Measurements from ENCODE around the gene NACC2. TPM values are rescaled to one million over a fixed set of nuclear protein-coding genes. Genes with fewer than 3 reads are reported as not detected.

The NACC2 gene
- total RNA-seq, 1 donor from 2014 or later = 34.0 TPM

DNA sequence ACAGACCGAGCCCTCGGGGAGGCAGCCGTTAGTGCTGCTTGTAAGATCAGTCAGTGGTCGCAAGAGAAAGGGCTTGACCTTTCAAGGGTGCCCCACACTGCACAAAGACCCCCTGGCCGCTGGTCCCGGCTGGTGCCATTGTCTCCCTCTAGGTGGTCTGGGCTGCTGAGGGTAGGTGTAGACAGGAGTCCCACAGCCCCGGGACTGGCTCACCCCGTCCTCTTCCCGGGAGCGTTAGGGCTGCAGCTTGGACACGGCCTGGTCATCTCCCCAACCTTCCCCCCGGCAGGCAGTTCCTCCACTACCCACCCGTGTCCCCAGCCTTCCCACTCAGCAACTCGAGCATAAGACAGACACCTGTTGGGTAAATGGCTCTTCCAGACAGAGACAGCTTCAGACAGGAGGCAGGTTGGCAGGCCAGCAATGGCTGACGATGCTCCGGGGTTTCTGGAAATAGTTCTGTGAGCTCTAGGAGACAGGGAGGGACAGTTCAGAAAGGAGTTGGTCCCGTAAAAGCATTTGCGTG lies 38.9 kb upstream of the NACC2 start:
- no peaks in the 10 kb centered on the region for H3K4me1 ChIP-seq (ENCODE audit: insufficient read depth, low read length)
- DNase-seq (ENCODE audit: low read depth) (no peak), FAIRE-seq (no peak)
- Mint-ChIP-seq H3K36me3 (ENCODE audit: low read depth, unreplicated experiment) (no peaks in the 10 kb centered on the region), H3K4me1 (ENCODE audit: low read depth, unreplicated experiment) (peaks cover 1% of the 10 kb centered on the region), H3K9me3 (ENCODE audit: unreplicated experiment) (no peaks in the 10 kb centered on the region), H3K4me3 (ENCODE audit: unreplicated experiment) (peak overlapping the region; percentile 52), H3K27me3 (ENCODE audit: low read depth, unreplicated experiment) (peaks cover 49% of the 10 kb centered on the region), H3K27ac (ENCODE audit: unreplicated experiment) (no peak overlapping the region)
- TF ChIP-seq EZH2 (IDR thresholded peaks at IDR 0.05; ENCODE audit: insufficient read depth, low read length) = peak; percentile 40
- TF ChIP-seq, protein P1, sequence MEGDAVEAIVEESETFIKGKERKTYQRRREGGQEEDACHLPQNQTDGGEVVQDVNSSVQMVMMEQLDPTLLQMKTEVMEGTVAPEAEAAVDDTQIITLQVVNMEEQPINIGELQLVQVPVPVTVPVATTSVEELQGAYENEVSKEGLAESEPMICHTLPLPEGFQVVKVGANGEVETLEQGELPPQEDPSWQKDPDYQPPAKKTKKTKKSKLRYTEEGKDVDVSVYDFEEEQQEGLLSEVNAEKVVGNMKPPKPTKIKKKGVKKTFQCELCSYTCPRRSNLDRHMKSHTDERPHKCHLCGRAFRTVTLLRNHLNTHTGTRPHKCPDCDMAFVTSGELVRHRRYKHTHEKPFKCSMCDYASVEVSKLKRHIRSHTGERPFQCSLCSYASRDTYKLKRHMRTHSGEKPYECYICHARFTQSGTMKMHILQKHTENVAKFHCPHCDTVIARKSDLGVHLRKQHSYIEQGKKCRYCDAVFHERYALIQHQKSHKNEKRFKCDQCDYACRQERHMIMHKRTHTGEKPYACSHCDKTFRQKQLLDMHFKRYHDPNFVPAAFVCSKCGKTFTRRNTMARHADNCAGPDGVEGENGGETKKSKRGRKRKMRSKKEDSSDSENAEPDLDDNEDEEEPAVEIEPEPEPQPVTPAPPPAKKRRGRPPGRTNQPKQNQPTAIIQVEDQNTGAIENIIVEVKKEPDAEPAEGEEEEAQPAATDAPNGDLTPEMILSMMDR (IDR thresholded peaks at IDR 0.05; ENCODE audit: insufficient read depth, low read depth, low read length) = no peak
- H3K4me2 ChIP-seq (ENCODE audit: low read length) = peak overlapping the region; percentile 82
- no peaks in the 10 kb centered on the region for H3K9me3 ChIP-seq (ENCODE audit: insufficient read depth, low read depth, low read length)
- no peaks in the 10 kb centered on the region for H3K36me3 ChIP-seq (ENCODE audit: insufficient read depth, low read length)
- H3K79me2 ChIP-seq (ENCODE audit: insufficient read depth, low read length) = no peaks in the 10 kb centered on the region
- no peak overlapping the region for H3K27ac ChIP-seq (ENCODE audit: low read depth, low read length)
- H2AFZ ChIP-seq (ENCODE audit: low read depth, low read length) = no peak overlapping the region
- no peak overlapping the region for H3K9ac ChIP-seq (ENCODE audit: low read length)
- no peak overlapping the region for H3K4me3 ChIP-seq (ENCODE audit: insufficient read depth, low read depth, low read length)
- H3K27me3 ChIP-seq (ENCODE audit: insufficient read depth, low read length) = peaks cover 55% of the 10 kb centered on the region
- H4K20me1 ChIP-seq (ENCODE audit: insufficient read depth, low read length) = no peaks in the 10 kb centered on the region

DNA sequence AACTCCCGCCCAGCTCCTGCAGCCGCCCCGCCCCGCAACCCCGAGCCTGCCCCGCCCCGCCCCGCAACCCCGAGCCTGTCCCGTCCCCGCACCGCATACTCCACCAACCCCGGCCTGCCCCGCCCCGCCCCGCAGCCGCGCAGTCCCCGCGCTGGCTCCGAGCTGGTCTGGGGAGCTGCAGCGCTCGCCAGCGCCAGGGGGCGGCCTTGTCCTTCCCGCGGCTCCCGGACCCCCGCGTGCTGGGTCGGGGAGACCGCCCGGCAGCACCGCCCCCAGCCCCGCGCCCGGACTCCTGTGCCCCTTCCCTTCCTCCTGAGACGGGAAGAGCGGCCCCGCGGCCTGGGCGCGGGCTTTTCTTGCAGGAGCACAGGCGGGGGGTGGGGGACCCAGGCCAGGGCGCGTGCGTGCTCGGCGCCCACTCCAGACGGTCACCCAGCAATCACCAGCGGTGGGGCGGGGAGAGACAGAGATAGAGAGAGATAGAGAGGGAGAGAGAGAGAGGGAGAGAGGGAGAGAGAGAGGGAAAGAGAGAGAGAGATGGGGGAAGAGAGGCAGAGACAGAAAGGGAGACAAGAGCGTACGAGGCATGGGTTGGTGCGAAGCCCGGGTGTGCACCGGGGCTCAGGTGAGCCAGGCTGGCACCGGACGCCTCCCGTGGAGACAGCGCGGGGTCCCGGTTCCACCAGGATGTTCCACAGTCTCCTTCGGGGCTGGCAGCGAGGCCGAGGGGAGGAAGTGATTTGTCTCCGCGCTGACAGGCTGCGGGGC lies 38.3 kb upstream of the NACC2 start:
- H3K79me2 ChIP-seq (ENCODE audit: insufficient read depth, low read length) = no peaks in the 10 kb centered on the region
- H3K4me3 Mint-ChIP-seq (ENCODE audit: unreplicated experiment) = peak overlapping the region; percentile 62
- peaks cover 55% of the 10 kb centered on the region for H3K27me3 ChIP-seq (ENCODE audit: insufficient read depth, low read length)
- H3K27ac Mint-ChIP-seq (ENCODE audit: unreplicated experiment) = no peak overlapping the region
- peaks cover 50% of the 10 kb centered on the region for H3K27me3 Mint-ChIP-seq (ENCODE audit: low read depth, unreplicated experiment)
- H2AFZ ChIP-seq (ENCODE audit: low read depth, low read length) = no peak overlapping the region
- H4K20me1 ChIP-seq (ENCODE audit: insufficient read depth, low read length) = no peaks in the 10 kb centered on the region
- H3K4me3 ChIP-seq (ENCODE audit: insufficient read depth, low read depth, low read length) = no peak overlapping the region
- H3K9me3 ChIP-seq (ENCODE audit: insufficient read depth, low read depth, low read length) = no peaks in the 10 kb centered on the region
- no peaks in the 10 kb centered on the region for H3K4me1 ChIP-seq (ENCODE audit: insufficient read depth, low read length)
- no peak overlapping the region for H3K9ac ChIP-seq (ENCODE audit: low read length)
- H3K27ac ChIP-seq (ENCODE audit: low read depth, low read length) = no peak overlapping the region
- no peaks in the 10 kb centered on the region for H3K9me3 Mint-ChIP-seq (ENCODE audit: unreplicated experiment)
- FAIRE-seq = no peak
- H3K4me1 Mint-ChIP-seq (ENCODE audit: low read depth, unreplicated experiment) = peaks cover 1% of the 10 kb centered on the region
- TF ChIP-seq, protein P1 (IDR thresholded peaks at IDR 0.05; ENCODE audit: insufficient read depth, low read depth, low read length) = no peak
- peak; percentile 77 for TF ChIP-seq EZH2 (IDR thresholded peaks at IDR 0.05; ENCODE audit: insufficient read depth, low read length)
- no peaks in the 10 kb centered on the region for H3K36me3 ChIP-seq (ENCODE audit: insufficient read depth, low read length)
- H3K4me2 ChIP-seq (ENCODE audit: low read length) = peak overlapping the region; percentile 82
- H3K36me3 Mint-ChIP-seq (ENCODE audit: low read depth, unreplicated experiment) = no peaks in the 10 kb centered on the region
- no peak for DNase-seq (ENCODE audit: low read depth)

All from astrocyte (in vitro differentiated cells and primary cell).